Activated CD4-positive, alpha-beta T cell treated with anti-CD3 and anti-CD28 coated beads, Interleukin-2, amount 10 ng/mL, durations not matched to agents 24 days and 14 days (primary cell): Measurements from ENCODE around the gene FAIM2. TPM values are rescaled to one million over a fixed set of nuclear protein-coding genes. Genes with fewer than 3 reads are reported as not detected.
"Not testable (repeated sequence)": the region's sequence is repeated elsewhere in the genome, so short reads cannot be mapped to it uniquely, and the experiment has no call there.

Experiments used
- DNase-seq: peaks from one replicate; pipeline ENCODE4 v3.0.0; 2022
- H3K27ac Mint-ChIP-seq: one replicate; pipeline ENCODE4 v1.8.0; 2022; ENCODE audit warnings: mild to moderate bottlenecking, mixed read lengths
- H3K27me3 Mint-ChIP-seq: one replicate; pipeline ENCODE4 v1.8.0; 2022; ENCODE audit warnings: mixed read lengths
- H3K36me3 Mint-ChIP-seq: one replicate; pipeline ENCODE4 v1.8.0; 2022; ENCODE audit warnings: low read depth, mild to moderate bottlenecking, mixed read lengths
- H3K4me1 Mint-ChIP-seq: one replicate; pipeline ENCODE4 v1.8.0; 2021; ENCODE audit warnings: mixed read lengths
- H3K4me3 Mint-ChIP-seq: one replicate; pipeline ENCODE4 v1.8.0; 2022; ENCODE audit warnings: mild to moderate bottlenecking, moderate library complexity, mixed read lengths
- H3K9me3 Mint-ChIP-seq: one replicate; pipeline ENCODE4 v1.8.0; 2021; ENCODE audit warnings: mixed read lengths
- intact Hi-C: fragments of 100-400 bp; cut with micrococcal nuclease; formaldehyde crosslinking; loops from one replicate; pipeline ENCODE4 v1.15.1; 2023
- total RNA-seq: library from RNA; stranded (reverse); gene quantifications from 2 replicates; pipeline ENCODE4 v1.2.3, GENCODE V29; 2022

Gene FAIM2
- total RNA-seq, 1 donor from 2014 or later = 0.30 TPM

- H3K27me3 Mint-ChIP-seq = peaks cover 16% of the 10 kb centered on the region
- no peak overlapping the region for H3K4me3 Mint-ChIP-seq
- H3K4me1 Mint-ChIP-seq = no peaks in the 10 kb centered on the region
- intact Hi-C loops = no loop called here
- DNase-seq = no peak
- no peak overlapping the region for H3K27ac Mint-ChIP-seq
- no peaks in the 10 kb centered on the region for H3K36me3 Mint-ChIP-seq
- H3K9me3 Mint-ChIP-seq = no peaks in the 10 kb centered on the region
Measured at GRCh38 chr12:49889361-49890095, 14.2 kb downstream of the FAIM2 start.

GRCh38 chr12:49888461-49889151 lies 15.1 kb downstream of the FAIM2 start:
- H3K4me3 Mint-ChIP-seq = no peak overlapping the region
- H3K27me3 Mint-ChIP-seq = peaks cover 21% of the 10 kb centered on the region
- no peaks in the 10 kb centered on the region for H3K9me3 Mint-ChIP-seq
- no peaks in the 10 kb centered on the region for H3K36me3 Mint-ChIP-seq
- no peaks in the 10 kb centered on the region for H3K4me1 Mint-ChIP-seq
- intact Hi-C loops = no loop called here
- DNase-seq = no peak
- no peak overlapping the region for H3K27ac Mint-ChIP-seq

GRCh38 chr12:49887536-49888401 lies 15.9 kb downstream of the FAIM2 start:
- intact Hi-C loops = no loop called here
- no peak for DNase-seq
- no peak overlapping the region for H3K27ac Mint-ChIP-seq
- no peaks in the 10 kb centered on the region for H3K9me3 Mint-ChIP-seq
- no peaks in the 10 kb centered on the region for H3K4me1 Mint-ChIP-seq
- no peak overlapping the region for H3K4me3 Mint-ChIP-seq
- no peaks in the 10 kb centered on the region for H3K36me3 Mint-ChIP-seq
- H3K27me3 Mint-ChIP-seq = peaks cover 21% of the 10 kb centered on the region

- intact Hi-C loops = no loop called here
- H3K36me3 Mint-ChIP-seq = no peaks in the 10 kb centered on the region
- no peaks in the 10 kb centered on the region for H3K4me1 Mint-ChIP-seq
- no peak for DNase-seq
- H3K9me3 Mint-ChIP-seq = no peaks in the 10 kb centered on the region
- H3K27ac Mint-ChIP-seq = no peak overlapping the region
- peaks cover 19% of the 10 kb centered on the region for H3K27me3 Mint-ChIP-seq
- H3K4me3 Mint-ChIP-seq = no peak overlapping the region
Measured at GRCh38 chr12:49887091-49887490, 16.6 kb downstream of the FAIM2 start.

DNA sequence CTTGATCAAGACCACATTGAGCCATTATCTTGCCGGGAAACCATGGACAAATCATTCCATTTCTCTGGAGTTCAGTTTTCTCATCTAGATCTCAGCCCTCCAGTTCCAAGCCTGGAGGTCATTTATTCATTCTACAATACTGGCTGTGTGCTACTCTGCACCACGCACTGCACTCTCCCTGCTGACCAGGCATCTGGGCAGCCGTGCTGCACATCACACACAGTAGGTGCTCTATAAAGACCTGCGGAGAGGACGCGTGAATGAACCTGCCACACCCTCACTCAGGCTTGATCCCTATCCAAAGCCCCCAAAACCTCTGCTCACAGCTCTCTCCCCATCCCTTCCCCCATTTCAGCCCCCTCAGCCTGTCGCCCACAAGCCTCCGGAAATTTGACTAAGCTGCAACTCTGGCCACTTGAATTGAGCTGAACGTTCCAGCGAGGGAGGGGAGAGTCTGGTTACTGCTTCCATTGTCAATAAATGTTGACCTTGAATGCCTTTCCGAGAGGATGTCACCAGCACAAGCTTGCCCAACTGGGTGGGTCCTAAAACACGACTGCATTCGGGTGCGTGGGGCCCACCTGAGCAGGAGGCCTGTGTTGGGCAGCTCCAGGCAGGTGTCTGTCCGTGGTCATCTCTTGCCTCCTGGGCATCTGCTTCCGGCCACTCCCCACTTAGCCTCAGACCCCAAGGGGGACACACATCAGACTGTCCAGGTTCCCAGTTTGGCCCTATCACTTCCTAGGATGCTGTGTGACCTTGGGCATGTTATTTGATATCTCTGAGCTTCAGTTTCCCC lies 17.8 kb downstream of the FAIM2 start:
- H3K9me3 Mint-ChIP-seq = no peaks in the 10 kb centered on the region
- intact Hi-C loops = no loop called here
- peaks cover 16% of the 10 kb centered on the region for H3K27me3 Mint-ChIP-seq
- H3K36me3 Mint-ChIP-seq = no peaks in the 10 kb centered on the region
- no peak overlapping the region for H3K4me3 Mint-ChIP-seq
- DNase-seq = no peak
- H3K27ac Mint-ChIP-seq = no peak overlapping the region
- no peaks in the 10 kb centered on the region for H3K4me1 Mint-ChIP-seq

GRCh38 chr12:49885118-49885517 lies 18.6 kb downstream of the FAIM2 start:
- Mint-ChIP-seq H3K27ac (no peak overlapping the region), H3K27me3 (peaks cover 16% of the 10 kb centered on the region), H3K4me3 (no peak overlapping the region), H3K9me3 (peaks cover 4% of the 10 kb centered on the region), H3K4me1 (no peaks in the 10 kb centered on the region), H3K36me3 (no peaks in the 10 kb centered on the region)
- DNase-seq = no peak
- intact Hi-C loops = no loop called here

- DNase-seq = no peak
- no peak overlapping the region for H3K4me3 Mint-ChIP-seq
- H3K4me1 Mint-ChIP-seq = no peaks in the 10 kb centered on the region
- H3K9me3 Mint-ChIP-seq = peaks cover 25% of the 10 kb centered on the region
- no peak overlapping the region for H3K27ac Mint-ChIP-seq
- no peaks in the 10 kb centered on the region for H3K36me3 Mint-ChIP-seq
- intact Hi-C loops = no loop called here
- H3K27me3 Mint-ChIP-seq = peaks cover 16% of the 10 kb centered on the region
Measured at GRCh38 chr12:49882851-49883464, 20.7 kb downstream of the FAIM2 start.

DNA sequence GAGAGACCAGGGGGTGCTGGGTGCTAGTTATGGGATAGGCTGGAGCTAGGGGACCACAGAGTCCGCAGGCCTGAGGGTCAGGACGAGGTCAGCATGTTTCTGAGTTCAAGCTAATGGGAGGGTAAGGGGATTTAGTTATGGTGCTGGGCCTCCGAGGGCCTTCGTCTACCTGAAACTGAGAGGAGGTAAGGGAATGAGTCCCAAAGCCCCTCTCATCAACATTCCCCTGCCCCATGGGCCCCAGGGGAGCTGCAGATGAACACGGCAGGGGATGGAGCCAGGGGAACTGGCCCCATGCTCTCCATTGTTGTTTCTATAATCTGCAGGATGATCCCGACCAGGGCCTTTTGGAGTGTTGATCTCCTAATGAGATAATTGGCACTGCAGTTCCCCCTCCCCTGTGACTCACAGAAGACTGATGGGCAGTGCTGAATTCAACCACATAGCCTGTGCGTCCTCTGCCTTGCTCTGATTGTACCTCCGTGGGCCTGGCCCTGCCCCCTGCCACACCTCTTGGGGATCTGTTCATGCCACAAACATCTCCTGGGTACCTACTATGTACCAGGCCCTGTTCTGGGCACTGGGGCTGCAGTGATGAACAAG lies 21.4 kb downstream of the FAIM2 start:
- H3K27ac Mint-ChIP-seq = no peak overlapping the region
- no peak overlapping the region for H3K4me3 Mint-ChIP-seq
- H3K27me3 Mint-ChIP-seq = peaks cover 16% of the 10 kb centered on the region
- no peak for DNase-seq
- H3K36me3 Mint-ChIP-seq = no peaks in the 10 kb centered on the region
- H3K9me3 Mint-ChIP-seq = peaks cover 29% of the 10 kb centered on the region
- H3K4me1 Mint-ChIP-seq = no peaks in the 10 kb centered on the region
- intact Hi-C loops = no loop called here

DNA sequence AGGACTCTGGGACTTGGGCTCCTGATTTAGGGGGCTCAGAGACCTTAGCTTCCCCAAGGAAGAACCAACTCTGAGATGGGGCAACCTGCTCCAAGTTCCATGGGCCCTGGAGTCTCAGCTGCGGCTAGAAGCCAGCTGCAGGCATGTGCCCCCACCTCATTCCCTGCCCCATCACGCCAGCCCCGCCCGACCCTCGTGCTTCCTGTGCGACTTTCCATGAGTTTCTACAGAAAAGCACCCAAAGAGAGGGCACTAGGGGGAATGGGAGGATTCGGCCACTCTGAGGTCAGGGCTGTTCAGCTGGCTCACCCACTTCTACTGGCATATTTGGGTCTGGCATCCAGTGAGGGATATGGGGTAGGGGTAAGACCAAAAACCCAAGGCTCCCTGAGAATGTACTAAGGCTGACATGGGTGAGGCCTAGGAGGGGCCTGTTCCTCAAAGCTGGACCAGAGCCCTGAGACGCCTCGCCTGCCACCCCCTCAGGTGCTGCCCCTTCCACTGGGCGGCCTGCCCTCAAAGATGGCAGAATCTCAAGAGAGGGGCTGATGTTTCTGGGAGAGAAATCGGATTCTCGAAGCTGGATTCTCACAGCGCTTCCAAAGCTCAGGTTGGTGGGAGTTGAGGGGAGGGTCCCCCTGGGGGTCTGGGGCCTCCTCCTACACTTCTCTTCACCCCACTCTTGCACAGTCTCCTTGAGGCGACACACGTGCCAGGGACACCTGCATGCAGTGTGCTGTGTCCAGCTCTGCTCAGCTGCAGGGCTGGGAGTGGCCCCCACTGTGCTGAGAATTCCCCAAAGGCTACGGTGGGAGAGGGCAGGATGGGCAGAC lies 22.1 kb downstream of the FAIM2 start:
- intact Hi-C loops = no loop called here
- peaks cover 29% of the 10 kb centered on the region for H3K9me3 Mint-ChIP-seq
- DNase-seq = no peak
- no peak overlapping the region for H3K4me3 Mint-ChIP-seq
- H3K4me1 Mint-ChIP-seq = no peaks in the 10 kb centered on the region
- no peaks in the 10 kb centered on the region for H3K36me3 Mint-ChIP-seq
- no peak overlapping the region for H3K27ac Mint-ChIP-seq
- H3K27me3 Mint-ChIP-seq = peaks cover 16% of the 10 kb centered on the region

- Mint-ChIP-seq H3K4me1 (no peaks in the 10 kb centered on the region), H3K27ac (no peak overlapping the region), H3K9me3 (peaks cover 29% of the 10 kb centered on the region), H3K4me3 (no peak overlapping the region), H3K27me3 (peaks cover 16% of the 10 kb centered on the region), H3K36me3 (no peaks in the 10 kb centered on the region)
- intact Hi-C loops = no loop called here
- no peak for DNase-seq
Measured at GRCh38 chr12:49880756-49881414, 22.8 kb downstream of the FAIM2 start.

DNA sequence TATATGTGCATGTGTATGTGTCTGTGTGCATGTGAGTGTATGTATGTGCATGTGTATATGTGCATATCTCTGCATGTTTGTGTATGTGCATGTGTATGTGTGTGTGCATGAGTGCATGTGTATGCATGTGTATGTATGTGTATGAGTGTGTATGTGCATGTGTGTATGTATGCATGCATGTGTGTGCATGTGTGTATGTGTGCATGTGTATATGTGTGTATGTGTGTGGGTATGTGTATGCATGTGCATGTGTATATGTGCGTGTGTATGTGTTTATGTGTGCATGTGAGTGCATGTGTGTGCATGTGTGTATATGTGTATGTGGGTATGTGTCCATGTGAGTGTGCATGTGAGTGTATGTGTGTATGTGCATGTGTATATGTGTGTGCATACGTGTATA lies 24.6 kb downstream of the FAIM2 start:
- intact Hi-C loops, H3K27ac Mint-ChIP-seq, H3K36me3 Mint-ChIP-seq, DNase-seq, H3K4me3 Mint-ChIP-seq, H3K4me1 Mint-ChIP-seq, H3K27me3 Mint-ChIP-seq: not testable (repeated sequence)
- H3K9me3 Mint-ChIP-seq = peaks cover 29% of the 10 kb centered on the region

DNA sequence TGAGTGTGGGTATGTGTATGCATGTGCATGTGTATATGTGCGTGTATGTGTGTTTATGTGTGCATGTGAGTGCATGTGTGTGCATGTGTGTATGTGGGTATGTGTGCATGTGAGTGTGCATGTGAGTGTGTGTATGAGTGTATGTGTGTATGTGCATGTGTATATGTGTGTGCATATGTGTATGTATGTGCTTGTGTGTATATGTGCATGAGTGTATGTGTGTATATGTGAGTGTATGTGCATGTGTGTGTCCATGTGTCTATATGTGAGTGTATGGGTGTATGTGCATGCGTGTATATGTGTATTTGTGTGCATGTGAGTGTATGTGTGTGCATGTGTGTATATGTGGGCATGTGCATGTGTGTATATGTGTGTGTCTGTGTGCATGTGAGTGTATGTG lies 25.7 kb downstream of the FAIM2 start:
- Mint-ChIP-seq H3K4me1 (no peaks in the 10 kb centered on the region), H3K9me3 (peaks cover 29% of the 10 kb centered on the region), H3K4me3 (no peak overlapping the region), H3K36me3 (no peaks in the 10 kb centered on the region), H3K27me3 (peaks cover 6% of the 10 kb centered on the region), H3K27ac (no peak overlapping the region)
- intact Hi-C loops = no loop called here
- no peak for DNase-seq
